T-helper 17 cell (primary cell): ENCODE measurements around the gene PLIN3. TPM values are rescaled to one million over a fixed set of nuclear protein-coding genes. Genes with fewer than 3 reads are reported as not detected.
"Not testable (repeated sequence)": the region's sequence is repeated elsewhere in the genome, so short reads cannot be mapped to it uniquely, and the experiment has no call there.

Source experiments
- ATAC-seq: fragments of 150-1000 bp; cut with Tn5 transposase; 2 replicates; pipeline ENCODE4 v1.10.0; 2021; ENCODE audit warnings: mild to moderate bottlenecking, moderate library complexity
- DNase-seq, 3 donors: peaks; one replicate each; pipeline versions ENCODE4 v3.0.0 to v3.0.0-alpha.2; 2020 to 2021
- H3K9me3 ChIP-seq: one replicate; pipeline ENCODE4 v1.7.0; 2013; ENCODE audit warnings: low read length, mild to moderate bottlenecking; ENCODE audit not compliant: control insufficient read depth, poor library complexity, severe bottlenecking
- H3K27ac Mint-ChIP-seq: one replicate; pipeline ENCODE4 v1.8.0; 2022; ENCODE audit warnings: mild to moderate bottlenecking, moderate library complexity, mixed read lengths
- H3K27me3 Mint-ChIP-seq: one replicate; pipeline ENCODE4 v1.8.0; 2022; ENCODE audit warnings: mixed read lengths
- H3K36me3 Mint-ChIP-seq: one replicate; pipeline ENCODE4 v1.8.0; 2022; ENCODE audit warnings: low read depth, mixed read lengths
- H3K4me1 Mint-ChIP-seq: one replicate; pipeline ENCODE4 v1.8.0; 2022; ENCODE audit warnings: mild to moderate bottlenecking, mixed read lengths
- H3K4me3 Mint-ChIP-seq: one replicate; pipeline ENCODE4 v1.8.0; 2022; ENCODE audit warnings: mild to moderate bottlenecking, moderate library complexity, mixed read lengths
- total RNA-seq, 4 donors: library from RNA in 2 of 4; stranded (reverse) in 2 of 4; gene quantifications; one replicate each; pipeline ENCODE4 v1.2.3 and lab custom pipeline; 2022 to 2026

The PLIN3 gene
- total RNA-seq, 2 donors from 2014 or later, result 19.7 to 21.7 TPM

- no peaks in the 10 kb centered on the region for H3K9me3 ChIP-seq
- H3K4me3 Mint-ChIP-seq, result no peak overlapping the region
- H3K4me1 Mint-ChIP-seq, result peaks cover 6% of the 10 kb centered on the region
- no peaks in the 10 kb centered on the region for H3K27me3 Mint-ChIP-seq
- ATAC-seq (no peak), DNase-seq (no peak)
- H3K36me3 Mint-ChIP-seq, result no peaks in the 10 kb centered on the region
- H3K27ac Mint-ChIP-seq, result peak overlapping the region; percentile 43
Observed at GRCh38 chr19:4806384-4806783, 61.1 kb downstream of the PLIN3 start.

GRCh38 chr19:4805140-4805539, 62.3 kb downstream of the PLIN3 start:
- not testable (repeated sequence) for H3K4me3 Mint-ChIP-seq, ATAC-seq, H3K36me3 Mint-ChIP-seq, H3K4me1 Mint-ChIP-seq, DNase-seq, H3K27ac Mint-ChIP-seq, H3K27me3 Mint-ChIP-seq, H3K9me3 ChIP-seq

DNA sequence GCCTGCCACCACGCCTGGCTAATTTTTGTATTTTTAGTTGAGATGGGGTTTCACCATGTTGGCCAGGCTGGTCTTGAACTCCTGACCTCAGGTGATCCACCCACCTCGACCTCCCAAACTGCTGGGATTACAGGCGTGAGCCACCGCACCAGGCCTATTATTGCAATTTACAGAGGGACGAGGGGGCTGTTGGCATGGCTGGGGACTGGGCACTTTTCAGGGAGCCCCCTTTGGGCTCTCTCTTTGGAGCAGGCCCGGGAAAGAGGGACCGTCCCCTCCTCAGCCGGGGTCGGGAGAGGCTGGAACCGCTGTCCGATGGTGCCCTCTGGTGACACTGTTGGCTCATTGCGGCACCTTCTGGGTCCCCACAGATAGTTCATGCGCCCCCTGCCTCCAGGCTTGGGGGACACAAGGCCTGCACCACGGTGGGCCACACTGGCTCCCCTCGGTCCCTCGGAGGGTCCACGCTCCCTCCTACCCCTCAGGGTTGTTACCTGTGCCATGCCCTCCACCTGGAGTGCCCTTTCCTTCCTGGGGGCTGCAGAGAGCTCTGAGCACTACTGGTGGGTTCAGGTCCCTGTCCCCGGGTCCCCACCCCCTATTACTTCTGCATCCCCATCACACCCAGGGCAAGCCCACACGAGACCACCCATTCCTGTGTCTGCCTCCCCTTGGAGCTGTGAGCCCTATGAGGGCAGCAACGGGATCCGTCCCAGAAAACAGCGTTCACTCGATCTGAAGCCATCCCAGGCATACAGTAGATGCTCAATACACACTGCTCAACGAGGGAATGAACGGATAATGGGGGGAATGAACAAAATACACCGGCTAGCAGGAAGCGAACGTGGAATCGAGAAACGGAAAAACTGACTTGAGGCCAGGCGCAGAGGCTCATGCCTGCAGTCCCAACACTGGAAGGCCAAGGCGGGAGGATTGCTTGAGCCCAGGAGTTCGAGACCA, 63.5 kb downstream of the PLIN3 start:
- peak; percentile 91 for ATAC-seq
- peaks cover 2% of the 10 kb centered on the region for H3K4me1 Mint-ChIP-seq
- peak overlapping the region; percentile 29 for H3K27ac Mint-ChIP-seq
- no peaks in the 10 kb centered on the region for H3K9me3 ChIP-seq
- DNase-seq, result peak; percentile 38 to 51 (median 43)
- H3K27me3 Mint-ChIP-seq, result no peaks in the 10 kb centered on the region
- H3K36me3 Mint-ChIP-seq, result no peaks in the 10 kb centered on the region
- no peak overlapping the region for H3K4me3 Mint-ChIP-seq

DNA sequence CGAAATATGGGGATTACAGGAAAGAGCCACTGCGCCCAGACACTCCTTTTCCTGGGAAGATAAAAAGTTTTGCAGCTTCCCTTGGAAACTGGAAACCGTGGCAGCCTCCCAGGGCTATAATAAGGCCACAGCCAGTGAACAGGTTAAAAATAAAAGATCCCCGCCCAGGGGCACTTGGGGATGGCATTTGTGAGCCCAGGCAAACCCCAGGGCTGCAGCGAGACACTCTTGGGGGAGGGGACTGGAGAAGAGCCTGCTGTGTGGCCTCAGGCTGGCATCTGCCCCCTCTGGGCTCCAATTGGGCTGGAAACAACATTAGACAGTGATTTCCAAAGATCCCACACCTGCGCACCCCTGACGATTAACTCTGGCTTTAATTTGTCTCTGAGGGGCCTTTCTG, 64.8 kb downstream of the PLIN3 start:
- H3K27me3 Mint-ChIP-seq, result no peaks in the 10 kb centered on the region
- no peak overlapping the region for H3K4me3 Mint-ChIP-seq
- peaks cover 2% of the 10 kb centered on the region for H3K4me1 Mint-ChIP-seq
- no peak for DNase-seq
- H3K27ac Mint-ChIP-seq, result no peak overlapping the region
- no peaks in the 10 kb centered on the region for H3K36me3 Mint-ChIP-seq
- no peaks in the 10 kb centered on the region for H3K9me3 ChIP-seq
- ATAC-seq, result no peak

DNA sequence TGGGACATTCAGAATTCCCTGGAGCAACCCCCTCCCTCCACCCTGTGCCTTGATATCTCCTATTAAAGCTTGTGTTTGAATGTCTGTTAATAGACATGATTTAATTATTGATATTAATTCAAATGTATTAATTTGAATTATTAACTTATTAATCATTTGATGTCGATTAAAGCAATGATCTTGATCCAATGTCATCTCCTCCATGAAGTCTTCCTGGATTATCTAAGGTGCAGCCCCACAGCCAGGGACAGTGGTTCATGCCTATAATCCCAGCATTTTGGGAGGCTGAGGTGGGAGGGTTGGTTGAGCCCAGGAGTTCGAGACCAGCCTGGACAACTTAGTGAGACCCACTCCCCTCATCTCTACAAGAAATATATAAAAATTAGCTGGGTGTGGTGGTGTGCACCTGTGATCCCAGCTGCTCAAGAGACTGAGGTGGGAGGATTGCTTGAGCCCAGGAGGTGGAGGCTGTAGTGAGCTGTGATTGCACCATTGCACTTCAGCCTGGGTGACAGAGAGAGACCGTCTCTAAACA, 66.3 kb downstream of the PLIN3 start:
- ATAC-seq (no peak), DNase-seq (no peak)
- peaks cover 3% of the 10 kb centered on the region for H3K36me3 Mint-ChIP-seq
- no peaks in the 10 kb centered on the region for H3K27me3 Mint-ChIP-seq
- H3K4me3 Mint-ChIP-seq, result no peak overlapping the region
- peaks cover 7% of the 10 kb centered on the region for H3K4me1 Mint-ChIP-seq
- H3K9me3 ChIP-seq, result no peaks in the 10 kb centered on the region
- no peak overlapping the region for H3K27ac Mint-ChIP-seq

GRCh38 chr19:4800591-4801081, 66.8 kb downstream of the PLIN3 start:
- Mint-ChIP-seq H3K36me3 (peaks cover 3% of the 10 kb centered on the region), H3K27me3 (no peaks in the 10 kb centered on the region), H3K27ac (no peak overlapping the region), H3K4me1 (peaks cover 7% of the 10 kb centered on the region), H3K4me3 (no peak overlapping the region)
- DNase-seq (no peak), ATAC-seq (no peak)
- no peaks in the 10 kb centered on the region for H3K9me3 ChIP-seq

GRCh38 chr19:4795400-4795799, 72.1 kb downstream of the PLIN3 start:
- no peaks in the 10 kb centered on the region for H3K9me3 ChIP-seq
- H3K36me3 Mint-ChIP-seq, result peaks cover 3% of the 10 kb centered on the region
- ATAC-seq (no peak), DNase-seq (no peak)
- H3K27me3 Mint-ChIP-seq, result no peaks in the 10 kb centered on the region
- no peak overlapping the region for H3K4me3 Mint-ChIP-seq
- no peak overlapping the region for H3K27ac Mint-ChIP-seq
- peaks cover 20% of the 10 kb centered on the region for H3K4me1 Mint-ChIP-seq

DNA sequence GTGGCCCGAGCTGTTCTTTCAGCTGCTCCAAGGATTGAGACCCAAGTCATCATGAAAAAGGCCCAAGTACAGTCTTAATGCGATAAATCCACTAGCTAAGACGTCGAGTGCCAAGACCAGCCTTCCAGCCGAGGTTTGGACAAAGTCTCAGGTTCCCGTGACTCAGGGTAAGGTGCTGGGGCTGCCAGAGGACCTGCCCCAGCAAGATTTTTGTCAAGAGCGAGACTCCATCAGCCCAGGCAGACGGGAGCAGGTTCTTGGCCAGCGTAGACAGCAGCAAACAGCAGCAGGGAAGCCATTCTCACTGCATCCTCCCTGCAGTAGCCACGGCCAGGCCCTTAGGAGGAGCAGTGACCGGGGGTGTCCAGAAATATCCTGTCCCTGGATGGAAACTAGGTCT, 72.5 kb downstream of the PLIN3 start:
- H3K27me3 Mint-ChIP-seq, result no peaks in the 10 kb centered on the region

GRCh38 chr19:4793278-4793677, 74.2 kb downstream of the PLIN3 start:
- not testable (repeated sequence) for ATAC-seq, H3K36me3 Mint-ChIP-seq, DNase-seq, H3K9me3 ChIP-seq, H3K27ac Mint-ChIP-seq, H3K27me3 Mint-ChIP-seq
- Mint-ChIP-seq H3K4me3 (peak overlapping the region; percentile 85), H3K4me1 (peaks cover 18% of the 10 kb centered on the region)

More for the DNA sequence above, 72.5 kb downstream of the PLIN3 start:
- H3K36me3 Mint-ChIP-seq, result peaks cover 3% of the 10 kb centered on the region
- no peak for DNase-seq
- no peak overlapping the region for H3K27ac Mint-ChIP-seq
- no peak overlapping the region for H3K4me3 Mint-ChIP-seq
- no peak for ATAC-seq
- H3K9me3 ChIP-seq, result no peaks in the 10 kb centered on the region
- peaks cover 20% of the 10 kb centered on the region for H3K4me1 Mint-ChIP-seq

DNA sequence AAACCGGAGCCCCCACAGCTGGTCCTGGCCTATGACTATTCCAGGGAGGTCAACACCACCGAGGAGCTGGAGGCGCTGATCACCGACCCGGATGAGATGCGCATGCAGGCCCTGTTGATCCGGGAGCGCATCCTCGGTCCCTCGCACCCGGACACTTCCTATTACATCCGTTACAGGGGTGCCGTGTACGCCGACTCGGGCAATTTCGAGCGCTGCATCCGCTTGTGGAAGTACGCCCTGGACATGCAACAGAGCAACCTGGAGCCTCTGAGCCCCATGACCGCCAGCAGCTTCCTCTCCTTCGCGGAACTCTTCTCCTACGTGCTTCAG, 74.6 kb downstream of the PLIN3 start:
- H3K27ac Mint-ChIP-seq, ATAC-seq, H3K36me3 Mint-ChIP-seq, DNase-seq, H3K27me3 Mint-ChIP-seq, H3K9me3 ChIP-seq: not testable (repeated sequence)
- Mint-ChIP-seq H3K4me1 (peaks cover 18% of the 10 kb centered on the region), H3K4me3 (peak overlapping the region; percentile 85)

- peak overlapping the region; percentile 91 for H3K4me3 Mint-ChIP-seq
- not testable (repeated sequence) for ATAC-seq, H3K36me3 Mint-ChIP-seq, H3K27me3 Mint-ChIP-seq, H3K9me3 ChIP-seq
- H3K4me1 Mint-ChIP-seq, result peaks cover 18% of the 10 kb centered on the region
- DNase-seq, result peak in 1 of 3 donors; percentile 14
- peak overlapping the region; percentile 77 for H3K27ac Mint-ChIP-seq
Observed at GRCh38 chr19:4792019-4792865, 75.2 kb downstream of the PLIN3 start.

GRCh38 chr19:4791183-4792018, 76.1 kb downstream of the PLIN3 start, which contains the start of gene FEM1A:
TSS of gene FEM1A (plus strand) at chr19:4791734. CDS start at chr19:4791855, 121 bp downstream.
- peaks cover 14% of the 10 kb centered on the region for H3K4me1 Mint-ChIP-seq
- DNase-seq, result peak; percentile 96 to 97 (median 97)
- H3K36me3 Mint-ChIP-seq, result no peaks in the 10 kb centered on the region
- no peaks in the 10 kb centered on the region for H3K9me3 ChIP-seq
- H3K27ac Mint-ChIP-seq, result peak within 1 kb of the TSS; percentile 77
- no peaks in the 10 kb centered on the region for H3K27me3 Mint-ChIP-seq
- peak; percentile 95 for ATAC-seq
- peak within 1 kb of the TSS; percentile 91 for H3K4me3 Mint-ChIP-seq
